Measurements from ENCODE around the gene METTL25B. TPM values are rescaled to one million over a fixed set of nuclear protein-coding genes. Genes with fewer than 3 reads are reported as not detected.
A peak's percentile ranks its signal among the peaks of the same experiment; 100 is the strongest.

The METTL25B gene
- total and polyA plus RNA-seq, 2 of the 13 experiments (the other 11 are each of a cell fraction or from before 2014, with no cell fraction given): 11.9 to 24.0 TPM

GRCh38 chr1:156704930-156705320 is 23.3 kb upstream of the METTL25B start (continued):
- TF ChIP-seq SAP130 (CRISPR knock-in tag; IDR thresholded peaks at IDR 0.05; ENCODE audit: low read depth) (0 out of 2 replicates have a peak, but pooled peaks have one; percentile 13), ARID5B (CRISPR knock-in tag; IDR thresholded peaks at IDR 0.05) (0 out of 2 replicates have a peak, but pooled peaks have one; percentile 9), SALL1 (CRISPR knock-in tag; IDR thresholded peaks at IDR 0.05) (0 out of 2 replicates have a peak, but pooled peaks have one; percentile 16), ZNF317 (CRISPR knock-in tag; IDR thresholded peaks at IDR 0.05) (0 out of 2 replicates have a peak, but pooled peaks have one; percentile 25), SRF (IDR thresholded peaks at IDR 0.05; ENCODE audit: low read depth, low read length) (no peak), MATR3 (CRISPR knock-in tag; IDR thresholded peaks at IDR 0.05) (no peak)

GRCh38 chr1:156705321-156705917 is 22.9 kb upstream of the METTL25B start, which contains the start of gene CRABP2:
Gene CRABP2 (minus strand): TSS chr1:156705583. CDS start chr1:156705446, 137 bp downstream.
- peak; percentile 14 for ATAC-seq
- in situ Hi-C loops (cut with HindIII; ENCODE audit: extremely low pct_ligation_motif_present, low pct_unique_long_range_greater_than_20kb) (no loop called here), intact Hi-C loops (cut with micrococcal nuclease; ENCODE audit: unreplicated experiment) (no loop called here)
- WGBS (ENCODE audit: low lambda C conversion rate): 4% methylated on average over 16 of the region's 42 CpGs
- Histone ChIP-seq H3K79me2 (ENCODE audit: insufficient read depth, low read length) (no peaks in the 10 kb centered on the region), H3K4me1 (ENCODE audit: insufficient read depth, low read length) (peaks cover 25% of the 10 kb centered on the region), H3K4me3 (replicated peaks in 1 of 3; ENCODE audit: insufficient read depth in 1 of 3, low read depth in 2 of 3, low read length in 3 of 3) (peak within 1 kb of the TSS; percentile 41 to 66 (median 52)), H3K9me3 (ENCODE audit: low read length) (no peaks in the 10 kb centered on the region), H3K36me3 (replicated peaks in 1 of 2; ENCODE audit: control insufficient read depth in 1 of 2, insufficient read depth in 2 of 2, low read length in 2 of 2) (no peaks in the 10 kb centered on the region), H3K27me3 (ENCODE audit: control insufficient read depth in 1 of 2, insufficient read depth in 2 of 2, low read length in 2 of 2) (peaks cover 11 to 81% of the 10 kb centered on the region in 2 experiments), H2AFZ (ENCODE audit: low read length) (no peak within 1 kb of the TSS), H4K20me1 (ENCODE audit: insufficient read depth, low read length) (no peaks in the 10 kb centered on the region), H3K27ac (ENCODE audit: extremely low read length, insufficient read depth, low read length) (no peak within 1 kb of the TSS), H3K4me2 (ENCODE audit: low read depth, low read length) (peak within 1 kb of the TSS; percentile 91), H3K9ac (ENCODE audit: insufficient read depth, low read depth, low read length) (no peak within 1 kb of the TSS; the same call in 1 of the 2 replicates)
- BruUV-seq (replicated peaks): no TSS peak
- POLR2A ChIA-PET: interaction anchor here (1.2 to 3.2 kb wide), 5 partner anchors 16 to 44 kb away, joined by 3 to 20 read pairs (median 4); partner anchors contain the start of genes ISG20L2 and METTL25B
- CTCF ChIA-PET (ENCODE audit: low intra/inter-chr PET ratio, low total read pairs): interaction anchor here (2.0 to 3.0 kb wide), 2 partner anchors 16 to 20 kb away, joined by 6 to 30 read pairs; no protein-coding TSS in a partner anchor
- no peak for DNase-seq (ENCODE audit: low spot score)
- no peak for FAIRE-seq
- TF ChIP-seq MAZ (IDR thresholded peaks at IDR 0.05; ENCODE audit: borderline replicate concordance, low read depth, low read length): no peak
- 0 out of 2 replicates have a peak, but pooled peaks have one; percentile 10 for TF ChIP-seq MAZ (CRISPR knock-in tag; IDR thresholded peaks at IDR 0.05; ENCODE audit: low read depth)
- no peak for TF ChIP-seq YEATS2 (CRISPR knock-in tag; IDR thresholded peaks at IDR 0.05; ENCODE audit: borderline replicate concordance)
- TF ChIP-seq SRSF4 (IDR thresholded peaks at IDR 0.05; ENCODE audit: low read depth, low read length, poor library complexity, severe bottlenecking): no peak
- TF ChIP-seq HNRNPLL (IDR thresholded peaks at IDR 0.05; ENCODE audit: low read depth, low read length, poor library complexity, severe bottlenecking): peak; percentile 24
- TF ChIP-seq ZNF687 (CRISPR knock-in tag; IDR thresholded peaks at IDR 0.05): 0 out of 2 replicates have a peak, but pooled peaks have one; percentile 10

Data from HepG2 (cell line).